Glomerular endothelial cell (primary cell): Measurements from ENCODE around the gene MYCN. TPM values are rescaled to one million over a fixed set of nuclear protein-coding genes. Genes with fewer than 3 reads are reported as not detected.
"Not testable (repeated sequence)": the region's sequence is repeated elsewhere in the genome, so short reads cannot be mapped to it uniquely, and the experiment has no call there.

Source experiments
- DNase-seq: peaks from one replicate; pipeline ENCODE4 v3.0.0-alpha.2; 2011; ENCODE audit warnings: low read depth, low spot score; ENCODE audit errors: extremely low read depth
- total RNA-seq: library from RNA; depleted of rRNA; stranded (reverse); fragments of >200 nt; gene quantifications from 2 replicates; pipeline ENCODE4 v1.2.3, GENCODE V29; 2015

MYCN gene
- total RNA-seq, 1 donor from 2014 or later = 6.5 TPM

DNA sequence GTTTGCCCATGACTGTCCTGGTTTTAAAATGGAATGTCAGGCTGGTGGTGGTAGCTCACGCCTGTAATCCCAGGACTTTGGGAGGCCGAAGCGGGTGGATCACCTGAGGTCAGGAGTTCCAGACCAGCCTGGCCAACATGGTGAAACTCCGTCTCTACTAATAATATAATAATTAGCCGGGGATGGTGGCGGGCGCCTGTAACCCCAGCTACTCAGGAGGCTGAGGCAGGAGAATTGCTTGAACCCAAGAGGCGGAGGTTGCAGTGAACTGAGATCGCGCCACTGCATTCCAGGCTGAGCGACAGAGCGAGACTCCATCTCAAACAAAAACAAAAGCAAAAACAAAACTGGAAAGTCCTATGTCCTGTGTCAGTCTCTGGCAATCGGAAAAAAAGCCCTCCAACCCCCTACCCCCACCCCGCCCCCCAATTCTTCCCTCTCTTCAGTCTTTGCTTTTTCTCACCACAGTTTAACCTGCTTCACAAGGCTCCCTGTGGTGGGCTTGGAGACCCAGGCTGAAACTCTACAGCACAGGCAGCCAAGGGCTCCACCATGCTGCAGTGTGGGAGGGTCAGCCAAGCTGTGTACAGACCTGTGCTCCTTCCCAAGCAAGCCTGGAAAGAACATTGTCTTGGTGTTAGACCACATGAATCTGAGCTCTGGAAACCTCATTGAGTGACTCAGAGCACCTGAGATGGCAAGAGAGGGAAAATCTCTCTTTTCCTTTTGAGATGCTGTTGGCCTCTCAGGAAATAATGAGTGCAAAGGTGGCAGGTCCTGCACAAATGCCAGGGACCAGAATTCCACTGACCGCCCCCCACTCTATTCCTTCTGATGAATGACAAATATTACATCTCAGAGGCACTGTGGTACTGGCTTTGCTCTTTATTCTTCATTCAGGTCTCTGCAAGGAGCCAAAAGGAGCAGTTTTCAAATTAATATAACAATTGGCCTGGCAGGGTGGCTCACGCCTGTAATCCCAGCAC, 16.7 kb downstream of the MYCN start:
- DNase-seq = no peak

- DNase-seq = no peak
Measured at GRCh38 chr2:15957881-15958713, 17.7 kb downstream of the MYCN start.

- no peak for DNase-seq
Measured at GRCh38 chr2:15959331-15960153, 19.2 kb downstream of the MYCN start.

DNA sequence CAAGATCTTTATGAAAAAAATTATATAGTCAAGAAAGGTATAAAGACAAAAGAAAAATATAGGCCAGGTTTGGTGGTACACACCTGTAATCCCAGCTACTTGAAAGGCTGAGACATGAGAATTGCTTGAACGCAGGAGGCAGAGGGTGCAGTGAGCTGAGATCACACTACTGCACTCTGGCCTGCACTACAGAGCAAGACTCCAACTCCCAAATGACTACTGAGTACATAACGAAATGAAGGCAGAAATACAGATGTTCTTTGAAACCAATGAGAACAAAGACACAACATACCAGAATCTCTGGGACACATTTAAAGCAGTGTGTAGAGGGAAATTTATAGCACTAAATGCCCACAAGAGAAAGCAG, 19.8 kb downstream of the MYCN start:
- not testable (repeated sequence) for DNase-seq

- DNase-seq = not testable (repeated sequence)
Measured at GRCh38 chr2:15963109-15963976, 23.0 kb downstream of the MYCN start.

DNA sequence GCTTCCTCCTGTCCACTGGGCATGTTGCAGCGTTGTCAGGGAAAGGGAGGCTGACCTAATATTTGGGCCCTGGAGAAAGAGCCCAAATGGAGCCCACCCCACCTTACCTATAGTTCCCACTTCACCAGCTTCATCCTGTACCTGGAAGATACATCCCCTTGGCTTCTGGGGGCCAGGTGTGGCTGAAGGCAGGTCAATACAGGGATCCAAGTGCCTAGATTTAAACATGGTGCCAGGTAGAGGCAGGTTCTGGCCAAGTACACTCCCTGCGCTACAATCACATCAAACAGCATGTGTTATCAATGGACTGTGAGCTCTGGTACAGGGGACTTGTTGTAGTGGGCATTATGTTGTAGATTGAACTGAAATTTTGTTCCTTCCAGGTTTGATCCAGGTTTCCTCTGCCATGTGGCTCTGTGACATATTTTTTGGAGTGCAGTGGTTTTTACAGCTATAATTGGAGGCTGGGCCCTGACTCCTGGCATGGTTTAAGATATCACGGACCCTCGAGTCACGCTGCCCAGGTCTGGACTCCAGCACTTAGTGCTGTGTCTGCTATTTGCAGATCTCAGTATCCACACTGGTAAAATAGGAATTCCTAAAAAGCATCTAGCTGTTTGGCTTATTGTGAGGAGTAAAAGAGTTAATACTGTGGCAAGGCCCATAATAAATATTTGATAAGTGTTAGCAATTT, 23.8 kb downstream of the MYCN start:
- DNase-seq = no peak

- DNase-seq = no peak
Measured at GRCh38 chr2:15964936-15965563, 24.7 kb downstream of the MYCN start.

- no peak for DNase-seq
Measured at GRCh38 chr2:15965564-15966019, 25.2 kb downstream of the MYCN start.

DNA sequence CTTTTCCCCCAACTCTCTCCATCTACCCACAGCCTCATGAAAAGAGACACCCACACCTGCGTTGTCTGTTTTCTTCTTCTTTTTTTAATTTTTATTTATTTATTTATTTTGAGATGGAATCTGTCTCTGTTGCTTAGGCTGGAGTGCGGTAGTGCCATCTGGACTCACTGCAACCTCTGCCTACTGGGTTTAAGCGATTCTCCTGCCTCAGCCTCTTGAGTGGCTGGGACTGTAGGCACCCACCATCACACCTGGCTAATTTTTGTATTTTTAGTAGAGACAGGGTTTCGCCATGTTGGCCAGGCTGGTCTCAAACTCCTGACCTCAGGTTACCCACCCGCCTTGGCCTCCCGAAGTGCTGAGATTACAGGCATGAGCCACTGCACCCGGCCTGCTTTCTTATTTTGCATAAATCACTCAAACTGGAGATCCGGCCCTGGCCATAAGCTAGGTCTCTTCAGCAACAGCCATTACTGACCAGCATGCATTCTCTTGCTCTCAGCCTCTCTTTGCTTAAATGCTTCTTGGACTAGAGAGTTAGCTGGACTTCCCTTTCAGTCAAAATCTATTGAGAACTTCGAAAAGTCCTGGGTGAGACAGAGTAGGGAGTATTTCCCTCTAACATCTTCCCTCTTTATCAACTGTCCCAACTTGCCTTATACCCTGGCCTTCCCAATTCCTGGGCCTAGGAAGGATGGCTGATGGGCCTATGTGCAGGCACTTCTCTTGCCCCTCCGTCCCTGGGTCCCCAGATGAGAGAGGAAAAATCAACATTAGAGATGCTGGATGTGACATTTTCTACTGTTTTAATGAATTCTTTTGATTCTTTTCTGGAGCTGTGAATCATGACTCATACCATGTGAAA, 27.3 kb downstream of the MYCN start:
- DNase-seq = no peak

GRCh38 chr2:15968280-15969178, 28.2 kb downstream of the MYCN start:
- no peak for DNase-seq

GRCh38 chr2:15969214-15969613, 28.9 kb downstream of the MYCN start:
- DNase-seq = no peak

DNA sequence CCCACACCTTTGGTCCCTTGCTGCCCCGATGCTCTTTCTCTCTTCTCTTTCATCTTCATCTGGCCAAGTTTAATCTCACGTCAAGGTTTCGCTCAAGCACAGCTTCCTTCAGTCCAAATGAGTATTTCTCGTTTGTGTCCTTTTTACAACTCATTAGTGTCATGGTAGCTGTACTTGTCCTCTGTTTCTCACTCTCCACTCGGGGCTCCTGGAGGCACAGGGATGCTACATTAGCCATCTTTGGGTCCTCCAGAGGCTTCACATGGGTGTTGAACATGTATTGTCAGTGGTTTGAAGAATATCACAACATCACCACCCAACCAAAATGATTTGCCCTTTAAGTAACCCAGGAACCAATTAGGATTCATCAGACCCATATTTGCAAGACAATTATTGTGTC, 30.4 kb downstream of the MYCN start:
- no peak for DNase-seq

GRCh38 chr2:15971351-15971750, 31.0 kb downstream of the MYCN start:
- no peak for DNase-seq

- no peak for DNase-seq
Measured at GRCh38 chr2:15971831-15972522, 31.6 kb downstream of the MYCN start.

DNA sequence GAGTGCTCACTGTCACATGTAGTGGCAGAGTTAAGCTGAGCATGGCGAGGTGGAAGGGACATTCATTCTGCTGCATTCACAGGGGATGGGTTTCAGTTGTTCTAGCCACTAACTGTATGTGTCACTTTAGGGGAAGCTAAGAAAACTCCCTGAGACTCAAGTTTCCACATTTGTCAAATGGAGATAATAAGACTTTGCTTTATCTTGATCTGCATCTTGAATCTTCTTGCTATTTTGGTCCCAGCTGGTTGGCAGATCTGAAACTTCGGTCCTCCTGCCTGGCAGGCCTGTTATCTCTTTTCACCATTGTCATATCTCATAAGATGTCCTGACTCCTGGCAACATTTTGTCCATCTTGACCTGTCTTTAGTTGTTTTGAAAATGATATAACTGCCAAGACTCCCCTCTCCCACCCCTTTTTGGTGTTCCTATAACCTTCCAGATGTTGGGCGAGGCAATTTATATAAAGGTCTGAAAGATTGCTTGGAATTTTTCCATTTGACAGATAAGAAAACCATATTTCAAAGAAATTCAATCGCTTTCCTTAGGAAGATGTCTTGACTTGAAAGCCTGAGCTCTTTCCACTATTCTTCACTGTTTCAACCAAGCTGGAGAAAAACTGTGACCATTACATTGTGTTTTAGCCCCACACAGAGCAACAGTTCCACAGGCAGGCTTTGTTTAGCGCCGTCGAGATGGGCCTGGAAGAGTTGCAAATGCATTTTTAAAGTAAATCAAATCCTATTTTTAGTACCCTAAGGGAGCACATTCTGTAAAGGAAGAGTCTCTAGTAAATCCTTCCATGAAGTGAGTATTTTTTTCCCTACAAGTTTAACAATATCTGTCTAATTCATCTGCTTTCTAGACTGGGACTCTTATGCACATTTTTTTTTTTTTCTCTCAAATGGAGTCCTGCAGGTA, 33.4 kb downstream of the MYCN start:
- no peak for DNase-seq
